Measurements from ENCODE around the gene SLC25A36. TPM values are rescaled to one million over a fixed set of nuclear protein-coding genes. Genes with fewer than 3 reads are reported as not detected.

Gene SLC25A36
- total RNA-seq, 1 donor from 2014 or later = 67.7 TPM

DNA sequence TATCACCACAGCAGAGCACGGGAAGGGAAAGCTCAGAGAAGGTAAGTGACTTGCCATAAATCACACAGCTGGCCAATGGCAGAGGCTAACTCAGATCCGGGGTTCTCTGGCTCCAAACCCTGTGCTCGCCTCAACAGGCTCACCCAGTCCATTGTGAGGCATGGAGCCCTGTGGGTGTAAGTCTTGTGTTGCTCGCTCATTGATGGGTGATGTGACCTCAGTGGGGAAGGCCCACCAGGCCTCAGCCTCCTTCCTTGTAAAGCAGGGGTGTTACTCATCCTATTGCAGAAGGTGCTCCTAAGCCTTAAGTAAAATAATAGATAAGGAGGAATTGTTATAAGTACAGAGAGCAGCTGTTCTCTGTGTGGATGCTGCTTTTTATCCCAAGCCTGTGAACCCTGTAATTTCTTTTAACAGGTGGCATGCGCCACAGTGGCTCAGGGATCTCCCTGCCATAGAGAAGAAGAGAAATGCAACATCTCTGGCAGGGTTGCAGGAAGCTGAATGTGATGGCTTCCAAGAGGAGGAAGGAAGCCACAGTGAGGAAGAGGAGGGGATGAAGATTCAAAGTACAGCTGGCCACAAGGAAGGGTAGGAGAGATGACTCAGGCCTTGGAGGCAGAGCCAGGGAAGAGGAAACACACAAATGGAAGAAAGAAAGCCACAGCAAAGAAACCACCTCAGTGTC, 78.7 kb downstream of the SLC25A36 start:
- H3K27ac ChIP-seq (replicated peaks) = no peak overlapping the region
- TF ChIP-seq, protein P1, sequence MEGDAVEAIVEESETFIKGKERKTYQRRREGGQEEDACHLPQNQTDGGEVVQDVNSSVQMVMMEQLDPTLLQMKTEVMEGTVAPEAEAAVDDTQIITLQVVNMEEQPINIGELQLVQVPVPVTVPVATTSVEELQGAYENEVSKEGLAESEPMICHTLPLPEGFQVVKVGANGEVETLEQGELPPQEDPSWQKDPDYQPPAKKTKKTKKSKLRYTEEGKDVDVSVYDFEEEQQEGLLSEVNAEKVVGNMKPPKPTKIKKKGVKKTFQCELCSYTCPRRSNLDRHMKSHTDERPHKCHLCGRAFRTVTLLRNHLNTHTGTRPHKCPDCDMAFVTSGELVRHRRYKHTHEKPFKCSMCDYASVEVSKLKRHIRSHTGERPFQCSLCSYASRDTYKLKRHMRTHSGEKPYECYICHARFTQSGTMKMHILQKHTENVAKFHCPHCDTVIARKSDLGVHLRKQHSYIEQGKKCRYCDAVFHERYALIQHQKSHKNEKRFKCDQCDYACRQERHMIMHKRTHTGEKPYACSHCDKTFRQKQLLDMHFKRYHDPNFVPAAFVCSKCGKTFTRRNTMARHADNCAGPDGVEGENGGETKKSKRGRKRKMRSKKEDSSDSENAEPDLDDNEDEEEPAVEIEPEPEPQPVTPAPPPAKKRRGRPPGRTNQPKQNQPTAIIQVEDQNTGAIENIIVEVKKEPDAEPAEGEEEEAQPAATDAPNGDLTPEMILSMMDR (IDR thresholded peaks at IDR 0.05; ENCODE audit: borderline replicate concordance) = no peak
- H3K27me3 ChIP-seq (ENCODE audit: low read depth) = no peaks in the 10 kb centered on the region
- H3K9me3 ChIP-seq (replicated peaks) = no peaks in the 10 kb centered on the region
- DNase-seq = no peak
- intact Hi-C loops (cut with micrococcal nuclease) = no loop called here
- no peaks in the 10 kb centered on the region for H3K4me1 ChIP-seq
- no peak overlapping the region for H3K4me3 ChIP-seq
- H3K36me3 ChIP-seq = no peaks in the 10 kb centered on the region

DNA sequence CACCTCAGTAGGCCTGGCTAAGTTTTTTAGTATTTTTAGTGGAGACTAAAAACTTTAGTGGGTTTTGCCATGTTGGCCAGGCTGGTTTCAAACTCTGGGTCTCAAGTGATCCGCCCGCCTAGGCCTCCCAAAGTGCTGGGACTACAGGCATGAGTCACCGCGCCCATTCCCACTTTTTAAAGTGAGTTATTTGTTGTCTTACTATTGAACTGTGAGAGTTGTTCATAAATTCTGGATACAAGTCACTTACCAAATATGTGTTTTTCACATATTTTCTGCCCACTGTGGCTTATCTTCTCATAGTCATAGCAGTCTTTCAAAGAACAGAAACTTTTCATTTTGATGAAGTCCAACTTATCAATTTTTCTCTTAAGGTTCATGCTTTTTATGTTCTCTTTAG, 79.6 kb downstream of the SLC25A36 start:
- intact Hi-C loops (cut with micrococcal nuclease) = no loop called here
- Histone ChIP-seq H3K9me3 (replicated peaks) (no peaks in the 10 kb centered on the region), H3K4me1 (no peaks in the 10 kb centered on the region), H3K36me3 (no peaks in the 10 kb centered on the region), H3K27me3 (ENCODE audit: low read depth) (no peaks in the 10 kb centered on the region), H3K4me3 (no peak overlapping the region), H3K27ac (replicated peaks) (no peak overlapping the region)
- DNase-seq = no peak
- TF ChIP-seq, protein P1 (IDR thresholded peaks at IDR 0.05; ENCODE audit: borderline replicate concordance) = no peak

Other genes starting within 250 kb of the SLC25A36 start
- 11.2 TPM for gene SPSB4, start 109.5 kb downstream of the SLC25A36 start, total RNA-seq